ENCODE measurements around the gene LPIN1.
"Not testable (repeated sequence)": the region's sequence is repeated elsewhere in the genome, so short reads cannot be mapped to it uniquely, and the experiment has no call there.

The LPIN1 gene

GRCh38 chr2:11844798-11845197 is 98.4 kb downstream of the LPIN1 start:
- DNase-seq, result not testable (repeated sequence)

GRCh38 chr2:11847935-11848334 is 101.5 kb downstream of the LPIN1 start:
- DNase-seq, result not testable (repeated sequence)

GRCh38 chr2:11850082-11850481 is 103.7 kb downstream of the LPIN1 start:
- DNase-seq, result no peak

GRCh38 chr2:11852526-11853196 is 106.2 kb downstream of the LPIN1 start:
- no peak for DNase-seq

GRCh38 chr2:11853197-11853588 is 106.8 kb downstream of the LPIN1 start:
- DNase-seq, result no peak

- DNase-seq, result no peak
Observed at GRCh38 chr2:11855064-11855760, 108.8 kb downstream of the LPIN1 start.

- no peak for DNase-seq
Observed at GRCh38 chr2:11856095-11856494, 109.7 kb downstream of the LPIN1 start.

- DNase-seq, result no peak
Observed at GRCh38 chr2:11858883-11859282, 112.5 kb downstream of the LPIN1 start.

GRCh38 chr2:11859975-11860374 is 113.5 kb downstream of the LPIN1 start:
- DNase-seq, result not testable (repeated sequence)

GRCh38 chr2:11861044-11861443 is 114.6 kb downstream of the LPIN1 start:
- DNase-seq, result no peak

- no peak for DNase-seq
Observed at GRCh38 chr2:11862049-11862448, 115.6 kb downstream of the LPIN1 start.

- no peak for DNase-seq
Observed at GRCh38 chr2:11863103-11863502, 116.7 kb downstream of the LPIN1 start.

- DNase-seq, result peak; percentile 65 to 69
Observed at GRCh38 chr2:11863513-11864328, 117.3 kb downstream of the LPIN1 start.

GRCh38 chr2:11864724-11865123 is 118.3 kb downstream of the LPIN1 start:
- no peak for DNase-seq

GRCh38 chr2:11865378-11865777 is 118.9 kb downstream of the LPIN1 start:
- DNase-seq, result no peak

GRCh38 chr2:11865805-11866204 is 119.4 kb downstream of the LPIN1 start:
- DNase-seq, result no peak

GRCh38 chr2:11866358-11867335 is 120.2 kb downstream of the LPIN1 start:
- DNase-seq, result no peak

- no peak for DNase-seq
Observed at GRCh38 chr2:11867926-11868325, 121.5 kb downstream of the LPIN1 start.

- no peak for DNase-seq
Observed at GRCh38 chr2:11869391-11869991, 123.1 kb downstream of the LPIN1 start.

GRCh38 chr2:11870064-11870463 is 123.6 kb downstream of the LPIN1 start:
- DNase-seq, result no peak

GRCh38 chr2:11870584-11870983 is 124.2 kb downstream of the LPIN1 start:
- DNase-seq, result no peak

- DNase-seq, result no peak
Observed at GRCh38 chr2:11871421-11871820, 125.0 kb downstream of the LPIN1 start.

Measured in activated CD4-positive, alpha-beta T cell treated with anti-CD3 and anti-CD28 coated beads, Interleukin-2, amount 50 U/mL, for 4 hours (primary cell).